GM19372 (cell line): ENCODE measurements around the gene CDH4.

Experiments used
- ATAC-seq: cut with Tn5 transposase; IDR thresholded peaks from one replicate; pipeline ENCODE4 v1.9.1; 2021; ENCODE audit warnings: mild to moderate bottlenecking, low read depth, moderate library complexity; ENCODE audit not compliant: unreplicated experiment

The CDH4 gene

GRCh38 chr20:61608275-61609085 lies 356.4 kb downstream of the CDH4 start:
- no peak for ATAC-seq

GRCh38 chr20:61609461-61609860 lies 357.4 kb downstream of the CDH4 start:
- no peak for ATAC-seq

DNA sequence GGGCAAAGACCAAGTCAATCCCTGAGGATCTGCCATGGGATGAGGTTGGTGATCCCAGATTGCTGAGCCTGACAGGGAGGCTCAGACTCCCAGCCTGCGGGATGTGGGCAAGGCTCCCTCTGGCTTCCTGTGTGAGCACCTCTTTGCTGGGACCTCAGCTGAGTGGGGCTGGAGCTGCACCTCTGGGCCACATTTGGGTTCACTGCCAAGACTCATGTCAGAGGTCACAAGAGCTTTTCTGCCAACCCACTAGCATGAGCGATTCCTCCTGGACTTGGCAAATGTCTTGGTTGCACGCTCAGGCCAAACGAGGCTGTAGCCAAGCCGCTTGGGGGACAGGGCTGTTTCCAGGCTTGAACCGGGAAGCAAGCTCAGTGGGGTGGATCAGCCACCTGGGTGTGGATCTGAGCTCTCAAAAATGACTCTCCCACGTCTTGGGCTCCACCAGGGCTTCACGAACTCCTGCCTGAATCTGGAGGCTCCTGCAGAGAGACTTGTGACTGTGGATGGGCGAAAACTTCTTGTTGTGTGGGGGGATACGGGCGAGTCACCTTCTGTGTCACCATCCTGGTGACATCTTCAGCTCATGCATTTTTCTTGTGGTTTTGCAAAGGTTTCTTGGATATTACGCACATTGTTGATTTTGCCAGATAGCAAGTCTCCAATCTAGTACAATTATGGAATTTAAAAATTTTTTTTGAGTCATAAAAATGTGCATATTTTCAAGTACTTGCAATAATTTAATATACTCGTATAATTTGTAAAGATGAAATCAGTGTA lies 359.5 kb downstream of the CDH4 start:
- ATAC-seq, result no peak

DNA sequence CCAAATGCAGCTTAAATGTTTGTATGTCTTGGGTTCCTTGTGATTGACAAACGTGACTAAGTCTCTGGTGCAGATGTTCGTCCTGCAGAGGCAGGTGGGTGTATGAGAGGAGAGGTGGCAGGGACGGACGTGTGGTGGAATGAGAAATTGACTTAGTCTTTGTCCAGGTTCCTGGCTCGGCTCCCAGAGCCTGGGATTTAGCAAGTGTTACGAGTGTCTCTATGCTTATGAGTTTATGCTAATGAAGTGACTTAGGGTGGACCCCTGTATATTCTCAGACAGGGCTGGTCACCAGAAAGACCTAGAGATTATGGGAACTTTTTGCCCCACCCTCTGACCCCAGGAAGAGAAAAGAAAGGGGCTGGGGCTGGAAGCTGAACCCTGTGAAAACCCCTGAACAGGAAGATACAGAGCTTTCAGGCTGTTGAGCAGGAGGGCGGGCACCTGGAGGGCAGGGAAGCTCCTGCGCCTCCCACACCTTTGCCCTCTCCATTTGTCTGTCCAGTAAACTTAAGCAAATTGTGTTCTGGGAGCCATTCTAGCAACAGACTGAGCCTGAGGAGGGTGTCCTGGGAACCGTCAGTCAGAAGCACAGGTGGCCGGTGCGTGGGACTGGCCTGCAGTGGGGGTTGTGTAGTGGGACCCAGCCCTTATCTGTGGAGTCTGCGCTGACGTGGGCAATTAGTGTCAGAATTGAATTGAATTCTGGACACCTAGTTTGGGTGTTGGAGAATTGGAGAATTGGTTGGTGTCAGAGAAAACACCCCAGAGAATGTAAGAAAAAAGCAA lies 362.1 kb downstream of the CDH4 start:
- ATAC-seq, result no peak

GRCh38 chr20:61614706-61615100 lies 362.6 kb downstream of the CDH4 start:
- no peak for ATAC-seq

GRCh38 chr20:61615806-61616205 lies 363.7 kb downstream of the CDH4 start:
- no peak for ATAC-seq

- ATAC-seq, result no peak
These were observed 367.7 kb downstream of the CDH4 start for GRCh38 chr20:61619751-61620150.

- no peak for ATAC-seq
These were observed 368.1 kb downstream of the CDH4 start for GRCh38 chr20:61620174-61620573.

DNA sequence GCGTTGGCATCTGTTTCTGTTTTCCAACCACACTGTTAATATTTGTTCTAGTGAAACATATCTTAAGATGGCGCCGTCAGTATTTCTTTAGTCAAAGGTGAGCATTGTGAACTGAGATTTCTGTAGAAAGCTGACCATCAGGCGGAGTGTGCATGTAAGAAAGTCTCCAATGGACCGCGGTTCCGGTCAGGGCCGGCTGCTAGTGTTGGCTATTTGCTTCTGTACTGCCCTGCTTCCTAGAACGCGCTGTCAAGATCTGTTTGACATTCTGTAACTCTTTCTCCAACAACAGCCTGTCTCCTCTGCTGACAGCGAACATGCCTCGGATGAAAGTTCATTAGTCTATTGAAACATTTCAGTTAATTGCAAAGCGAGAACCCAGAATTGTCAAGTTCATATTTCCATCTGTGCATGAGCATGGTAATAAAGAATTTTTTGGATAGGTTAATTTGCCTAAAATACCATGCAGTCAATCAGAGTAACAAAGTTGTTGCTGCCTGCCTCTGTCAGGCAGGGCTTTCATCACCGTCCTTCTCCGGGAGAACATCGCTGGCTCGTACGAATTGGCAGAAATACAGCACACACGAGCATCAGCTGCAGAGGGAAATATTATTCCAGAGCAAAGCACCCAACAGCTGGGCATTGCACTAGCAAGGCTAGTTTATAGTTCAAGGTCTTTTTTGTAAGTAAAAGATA lies 369.1 kb downstream of the CDH4 start:
- ATAC-seq, result no peak

DNA sequence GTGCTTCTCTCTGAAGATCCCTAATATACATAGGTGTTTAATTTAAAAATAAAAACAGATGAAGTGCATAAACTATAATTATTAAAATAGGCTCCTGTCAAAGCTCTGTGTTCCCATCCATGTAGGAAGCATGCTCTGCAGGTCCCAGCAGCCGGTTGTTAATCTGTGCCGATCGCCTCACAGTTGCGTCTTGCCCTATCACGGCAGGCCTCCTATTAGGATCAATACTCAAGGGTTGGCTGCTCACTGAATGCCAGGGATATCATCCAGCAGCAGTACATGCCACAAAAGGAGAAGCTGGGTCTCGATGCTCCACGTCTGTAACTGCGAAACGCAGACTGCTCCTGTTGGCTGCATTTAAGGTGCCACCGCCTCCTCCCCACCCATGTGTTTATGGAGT lies 369.8 kb downstream of the CDH4 start:
- ATAC-seq, result no peak

GRCh38 chr20:61623451-61623850 lies 371.4 kb downstream of the CDH4 start:
- no peak for ATAC-seq

GRCh38 chr20:61625246-61625645 lies 373.2 kb downstream of the CDH4 start:
- ATAC-seq, result no peak

- no peak for ATAC-seq
These were observed 374.4 kb downstream of the CDH4 start for GRCh38 chr20:61626412-61626811.

DNA sequence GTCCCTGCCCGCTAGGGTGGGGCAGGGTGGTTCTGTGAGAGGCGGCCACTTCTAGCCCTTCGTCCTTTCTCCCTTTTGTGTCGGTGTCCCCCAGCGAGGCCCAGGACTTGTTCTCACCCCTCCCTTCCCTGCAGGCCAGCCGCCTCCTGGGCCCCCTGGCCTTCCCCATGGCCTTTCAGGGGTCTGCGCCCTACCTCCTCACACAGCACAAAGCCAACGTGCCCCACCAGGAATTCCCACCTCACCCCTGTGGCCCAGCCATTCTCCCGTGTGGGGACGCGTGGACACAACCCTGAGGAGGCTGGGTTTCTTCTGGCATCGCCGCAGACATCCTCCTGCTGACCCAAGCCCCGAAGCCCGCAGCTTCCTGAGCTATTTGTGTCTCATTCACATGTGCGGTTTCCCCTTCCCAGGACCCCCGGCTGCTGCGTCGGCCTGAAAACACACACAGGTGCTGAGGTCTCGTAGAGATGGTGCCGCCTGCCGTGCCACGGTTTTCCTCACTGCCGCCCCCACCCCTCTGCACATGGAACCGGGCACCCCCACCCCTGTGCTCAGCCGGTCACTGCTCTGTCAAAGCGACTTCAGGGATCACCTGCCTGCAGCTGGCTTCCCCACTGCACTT lies 375.8 kb downstream of the CDH4 start:
- ATAC-seq, result no peak

DNA sequence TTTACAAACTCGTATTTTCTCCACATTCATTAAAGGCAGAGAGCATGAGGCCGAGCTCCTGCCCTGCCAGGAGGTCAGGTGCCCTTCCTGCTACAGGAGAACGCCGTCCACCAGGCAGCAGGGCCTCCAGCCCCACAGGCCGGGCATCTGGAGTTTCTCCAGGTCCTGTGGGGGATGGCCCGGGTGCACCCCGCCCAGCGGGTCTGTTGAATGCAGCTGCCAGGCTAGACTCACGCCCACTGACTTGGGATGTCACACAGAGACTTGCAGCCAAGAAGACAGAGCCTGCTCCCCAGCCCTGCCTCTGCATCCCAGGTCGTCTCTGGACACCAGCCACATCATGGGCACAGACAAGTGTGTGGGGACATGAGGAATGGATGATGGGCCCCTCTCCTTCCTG lies 376.4 kb downstream of the CDH4 start:
- no peak for ATAC-seq

DNA sequence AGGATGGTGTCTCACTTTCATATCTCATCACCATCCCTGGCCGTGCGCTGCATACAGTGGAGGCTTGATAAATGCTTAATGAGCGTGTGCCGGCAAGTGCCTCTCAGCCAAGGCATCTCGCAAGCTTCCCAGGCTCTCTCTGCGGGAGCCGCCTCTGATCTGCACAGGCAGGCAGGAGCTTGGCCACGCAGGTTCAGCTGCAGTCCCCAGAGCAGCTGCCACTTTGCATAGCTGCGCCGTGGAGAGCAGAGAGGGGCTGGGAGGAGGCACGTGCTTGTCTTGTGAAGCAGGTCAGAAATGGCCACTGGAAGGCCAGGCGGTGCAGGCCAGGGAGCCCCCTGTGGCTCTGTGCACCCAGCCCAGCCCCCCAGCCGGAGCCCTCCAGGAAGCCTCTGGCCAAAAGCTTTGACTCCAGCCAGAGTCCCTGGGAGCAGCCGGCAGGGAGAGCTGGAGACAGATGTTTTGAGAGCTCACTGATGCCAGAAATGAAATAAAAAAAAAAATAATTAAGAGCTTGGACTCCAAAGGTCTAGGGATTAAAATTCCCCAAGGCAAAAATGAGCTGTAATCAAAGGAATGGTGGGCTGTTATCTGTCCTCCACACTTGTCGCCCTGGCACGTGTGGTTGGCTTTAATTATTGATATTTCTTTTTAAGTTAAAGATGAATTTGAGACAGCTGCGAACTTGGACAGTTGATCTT lies 377.0 kb downstream of the CDH4 start:
- ATAC-seq, result no peak

DNA sequence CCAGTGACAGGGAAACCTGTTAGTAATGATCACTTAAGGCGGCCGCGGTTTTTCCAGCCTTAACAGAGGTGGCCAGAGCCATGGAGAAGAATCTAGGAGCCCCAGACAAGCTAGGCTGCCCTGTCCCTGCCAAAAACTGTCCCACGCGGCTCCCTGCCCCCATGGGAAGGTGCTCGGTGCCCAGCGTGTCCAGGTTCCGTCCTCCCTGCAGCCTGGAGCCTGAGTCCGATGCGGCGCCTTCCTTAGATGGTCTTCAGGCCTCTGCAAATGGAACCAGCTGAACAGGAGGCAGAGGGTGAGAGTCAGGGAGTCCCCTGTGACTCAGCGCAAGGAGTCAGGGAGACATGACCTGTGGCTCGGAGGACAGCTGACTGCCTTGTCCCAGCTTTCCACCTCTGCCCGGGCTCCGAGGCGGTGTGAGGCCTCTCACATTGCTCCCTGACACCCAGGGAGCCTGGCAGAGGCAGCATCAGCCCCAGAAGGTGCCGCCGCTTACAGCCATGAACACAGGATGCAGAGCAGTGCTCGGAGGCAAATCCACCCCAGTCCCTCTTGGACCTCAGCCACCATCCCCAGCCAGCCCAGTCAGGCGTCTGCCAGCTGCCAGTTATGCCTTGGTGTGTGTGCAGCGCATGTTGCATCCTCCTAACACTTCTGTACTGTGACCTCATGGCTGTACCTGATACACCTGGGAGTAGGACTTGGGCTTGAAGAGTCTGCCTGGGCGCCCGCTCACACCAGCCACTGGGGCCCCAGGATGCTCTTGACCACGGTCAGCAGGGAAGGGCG lies 377.7 kb downstream of the CDH4 start:
- no peak for ATAC-seq

DNA sequence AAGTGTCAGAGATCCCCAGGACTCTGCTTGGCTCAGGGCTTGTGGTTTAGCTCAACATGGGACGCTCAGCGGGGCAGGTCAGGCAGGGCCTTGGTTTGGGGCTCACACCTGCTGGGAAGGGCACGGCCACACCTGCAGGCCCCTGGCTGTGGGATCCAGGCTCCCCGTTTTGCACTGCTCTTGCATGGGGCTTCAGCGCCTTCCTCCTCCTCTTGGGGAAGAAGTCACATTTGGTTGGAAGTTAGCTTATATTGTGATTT lies 378.3 kb downstream of the CDH4 start:
- no peak for ATAC-seq

- no peak for ATAC-seq
These were observed 378.8 kb downstream of the CDH4 start for GRCh38 chr20:61630816-61631215.
